Trophoblast cell (in vitro differentiated cells and primary cell): ENCODE results near the gene GSG1L.

Source experiments
- DNase-seq, 2 donors: peaks; one replicate each; pipeline ENCODE4 v3.0.0-alpha.2; 2016
- H2AFZ ChIP-seq: 2 replicates; pipeline ENCODE4 v1.6.1; 2013; ENCODE audit warnings: low read length, moderate library complexity, mild to moderate bottlenecking; ENCODE audit not compliant: insufficient read depth, poor library complexity
- H2AK5ac ChIP-seq: 2 replicates; pipeline ENCODE4 v1.6.1; 2013; ENCODE audit warnings: mild to moderate bottlenecking, low read length
- H2BK120ac ChIP-seq: 2 replicates; pipeline ENCODE4 v1.6.1; 2013; ENCODE audit warnings: low read length, mild to moderate bottlenecking, moderate library complexity; ENCODE audit not compliant: insufficient read depth, poor library complexity
- H2BK12ac ChIP-seq: 2 replicates; pipeline ENCODE4 v1.6.1; 2013; ENCODE audit warnings: mild to moderate bottlenecking, low read length, moderate library complexity
- H2BK5ac ChIP-seq: 2 replicates; pipeline ENCODE4 v1.6.1; 2013; ENCODE audit warnings: low read length, low read depth, moderate library complexity, mild to moderate bottlenecking; ENCODE audit not compliant: poor library complexity
- H3K14ac ChIP-seq: 2 replicates; pipeline ENCODE4 v1.6.1; 2013; ENCODE audit warnings: mild to moderate bottlenecking, low read length
- H3K18ac ChIP-seq: 2 replicates; pipeline ENCODE4 v1.6.1; 2013; ENCODE audit warnings: mild to moderate bottlenecking, low read length
- H3K23ac ChIP-seq: 2 replicates; pipeline ENCODE4 v1.6.1; 2013; ENCODE audit warnings: low read length
- H3K27ac ChIP-seq: 2 replicates; pipeline ENCODE4 v1.5.1; 2013; ENCODE audit warnings: low read depth, mild to moderate bottlenecking, inconsistent platforms, low read length, moderate library complexity
- H3K27me3 ChIP-seq: 2 replicates; pipeline ENCODE4 v1.6.1; 2013; ENCODE audit warnings: inconsistent platforms, mild to moderate bottlenecking, low read length, moderate library complexity; ENCODE audit not compliant: insufficient read depth
- H3K36me3 ChIP-seq, 2 experiments: 1 replicate in 1 of 2; 2 replicates in 1 of 2; pipeline ENCODE4 v1.6.1; 2013; ENCODE audit warnings: low read length in 2 of 2, mild to moderate bottlenecking in 2 of 2, moderate library complexity in 1 of 2; ENCODE audit not compliant: insufficient read depth in 2 of 2, control insufficient read depth in 1 of 2
- H3K4ac ChIP-seq: 2 replicates; pipeline ENCODE4 v1.6.1; 2013; ENCODE audit warnings: low read depth, mild to moderate bottlenecking, low read length, moderate library complexity
- H3K4me1 ChIP-seq, 2 experiments: 1 replicate in 1 of 2; 2 replicates in 1 of 2; pipeline ENCODE4 v1.6.1; 2013; ENCODE audit warnings: low read length in 2 of 2, mild to moderate bottlenecking in 2 of 2, moderate library complexity in 1 of 2; ENCODE audit not compliant: insufficient read depth in 2 of 2, control insufficient read depth in 1 of 2
- H3K4me2 ChIP-seq: 2 replicates; pipeline ENCODE4 v1.6.1; 2013; ENCODE audit warnings: inconsistent platforms, mild to moderate bottlenecking, low read length, moderate library complexity
- H3K4me3 ChIP-seq: 2 replicates; pipeline ENCODE4 v1.5.1; 2013; ENCODE audit warnings: mild to moderate bottlenecking, low read depth, low read length, inconsistent platforms
- H3K79me1 ChIP-seq: one replicate; pipeline ENCODE4 v1.6.1; 2013; ENCODE audit warnings: low read length
- H3K79me2 ChIP-seq: 2 replicates; pipeline ENCODE4 v1.6.1; 2013; ENCODE audit warnings: low read length, mild to moderate bottlenecking; ENCODE audit not compliant: control insufficient read depth, insufficient read depth, poor library complexity
- H3K9ac ChIP-seq: 2 replicates; pipeline ENCODE4 v1.6.1; 2013; ENCODE audit warnings: mild to moderate bottlenecking, low read length
- H3K9me3 ChIP-seq: 2 replicates; pipeline ENCODE4 v1.6.1; 2013; ENCODE audit warnings: low read depth, mild to moderate bottlenecking, control low read depth, inconsistent platforms, low read length; ENCODE audit not compliant: insufficient read depth
- H4K12ac ChIP-seq: 2 replicates; pipeline ENCODE4 v1.6.1; 2013; ENCODE audit warnings: low read depth, mild to moderate bottlenecking, low read length, moderate library complexity
- H4K8ac ChIP-seq: 2 replicates; pipeline ENCODE4 v1.6.1; 2013; ENCODE audit warnings: low read depth, mild to moderate bottlenecking, low read length, moderate library complexity
- H4K91ac ChIP-seq: one replicate; pipeline ENCODE4 v1.6.1; 2013; ENCODE audit warnings: low read depth, mild to moderate bottlenecking, low read length, moderate library complexity
- WGBS: extraction: QIAGEN DNeasy Blood & Tissue Kit; methylation state at CpG from one replicate; pipeline ENCODE4 v1.1.7; 2013; ENCODE audit warnings: missing lambda C conversion rate; ENCODE audit not compliant: insufficient read length, insufficient coverage; ENCODE audit errors: extremely low coverage; 5-methylcytosine and 5-hydroxymethylcytosine counted together

GSG1L gene

DNA sequence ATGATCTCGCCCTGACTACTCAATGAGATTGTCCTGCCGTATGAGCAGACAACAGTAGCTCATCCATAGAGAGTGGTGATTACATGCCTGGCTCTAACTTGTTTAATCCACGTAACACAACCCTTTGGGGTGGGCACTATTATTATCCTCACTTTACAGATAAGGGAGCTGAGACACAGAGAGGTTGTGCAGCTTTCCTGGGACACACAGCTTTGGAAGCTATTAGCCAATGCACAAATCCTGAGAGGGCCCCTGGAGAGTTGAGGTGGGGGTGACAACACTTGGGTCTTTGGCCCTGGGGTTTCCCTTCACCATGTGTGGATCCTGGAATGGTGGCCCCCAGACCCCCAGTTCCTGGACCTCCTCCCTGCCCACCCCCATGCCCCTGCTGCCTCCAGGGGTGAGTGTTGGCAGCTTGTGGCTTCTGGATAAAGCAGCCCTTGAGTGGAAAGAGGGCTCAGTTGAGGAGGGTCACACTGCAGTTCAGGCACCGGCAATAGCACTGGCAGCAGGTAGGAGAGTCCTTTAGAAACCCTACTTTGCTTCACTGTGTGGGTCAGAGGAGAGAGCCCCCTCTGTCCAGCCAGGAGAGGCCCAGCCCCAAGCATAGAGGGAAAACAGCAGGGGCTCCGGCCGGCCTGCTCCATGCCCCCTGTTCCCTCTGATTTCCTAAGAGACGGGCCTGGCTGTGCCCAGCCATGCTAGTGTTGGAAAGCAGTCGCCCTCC is 282.9 kb downstream of the GSG1L start:
- Histone ChIP-seq H3K4me1 (peaks cover 6 to 15% of the 10 kb centered on the region in 2 experiments), H2BK5ac (no peak overlapping the region), H2AK5ac (no peak overlapping the region), H2BK12ac (no peak overlapping the region), H4K8ac (no peak overlapping the region), H3K18ac (no peak overlapping the region), H3K9me3 (no peaks in the 10 kb centered on the region), H3K23ac (no peak overlapping the region), H4K12ac (no peak overlapping the region), H3K79me2 (no peaks in the 10 kb centered on the region), H3K79me1 (no peaks in the 10 kb centered on the region), H3K4me2 (no peak overlapping the region), H2AFZ (no peak overlapping the region), H3K36me3 (peaks cover 0 to 3% of the 10 kb centered on the region in 2 experiments), H3K14ac (no peak overlapping the region), H3K27ac (no peak overlapping the region), H3K27me3 (no peaks in the 10 kb centered on the region), H3K4ac (no peak overlapping the region), H3K4me3 (no peak overlapping the region), H2BK120ac (no peak overlapping the region), H3K9ac (no peak overlapping the region), H4K91ac (peak overlapping the region; percentile 1)
- no CpG with 5 or more reads among the region's 8 CpGs for WGBS
- no peak for DNase-seq

DNA sequence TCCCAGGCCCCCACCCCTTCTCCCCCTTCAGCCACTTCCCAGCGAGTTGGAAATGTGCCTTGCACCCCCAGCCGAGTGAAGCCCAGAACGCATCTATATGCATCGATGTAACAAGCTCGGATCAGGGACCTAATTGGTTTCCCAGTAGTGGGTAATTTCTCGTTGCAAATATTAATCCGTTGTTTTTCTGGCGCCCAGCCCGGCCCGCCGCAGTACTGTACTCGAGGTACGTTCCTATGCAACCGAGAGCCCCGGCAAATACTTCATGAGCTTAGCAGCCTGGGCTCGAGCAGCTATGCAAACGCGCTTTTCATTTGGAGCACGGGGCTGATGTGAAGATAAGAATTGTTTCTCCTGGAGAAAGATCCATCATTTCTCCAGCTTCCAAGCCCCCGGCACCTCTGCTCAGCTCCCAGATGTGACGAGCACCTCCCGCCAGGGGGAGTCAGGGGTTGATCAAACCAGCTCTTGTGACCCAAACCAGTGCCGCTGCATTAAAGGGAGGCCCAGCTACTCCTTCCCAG is 283.8 kb downstream of the GSG1L start:
- peaks cover 0 to 3% of the 10 kb centered on the region in 2 experiments for H3K36me3 ChIP-seq
- no peaks in the 10 kb centered on the region for H3K79me1 ChIP-seq
- WGBS = no CpG with 5 or more reads among the region's 23 CpGs
- H3K9ac ChIP-seq = no peak overlapping the region
- H3K27ac ChIP-seq = no peak overlapping the region
- H2BK120ac ChIP-seq = no peak overlapping the region
- no peak overlapping the region for H4K91ac ChIP-seq
- H4K8ac ChIP-seq = no peak overlapping the region
- no peak overlapping the region for H3K14ac ChIP-seq
- no peak overlapping the region for H3K4me3 ChIP-seq
- no peaks in the 10 kb centered on the region for H3K9me3 ChIP-seq
- H3K4ac ChIP-seq = no peak overlapping the region
- no peak overlapping the region for H3K23ac ChIP-seq
- H2AK5ac ChIP-seq = no peak overlapping the region
- no peaks in the 10 kb centered on the region for H3K79me2 ChIP-seq
- H2BK5ac ChIP-seq = no peak overlapping the region
- H3K18ac ChIP-seq = no peak overlapping the region
- no peaks in the 10 kb centered on the region for H3K27me3 ChIP-seq
- no peak overlapping the region for H4K12ac ChIP-seq
- H2BK12ac ChIP-seq = no peak overlapping the region
- H3K4me1 ChIP-seq = peaks cover 6 to 12% of the 10 kb centered on the region in 2 experiments
- no peak overlapping the region for H2AFZ ChIP-seq
- DNase-seq = peak; percentile 28 to 63
- H3K4me2 ChIP-seq = no peak overlapping the region

DNA sequence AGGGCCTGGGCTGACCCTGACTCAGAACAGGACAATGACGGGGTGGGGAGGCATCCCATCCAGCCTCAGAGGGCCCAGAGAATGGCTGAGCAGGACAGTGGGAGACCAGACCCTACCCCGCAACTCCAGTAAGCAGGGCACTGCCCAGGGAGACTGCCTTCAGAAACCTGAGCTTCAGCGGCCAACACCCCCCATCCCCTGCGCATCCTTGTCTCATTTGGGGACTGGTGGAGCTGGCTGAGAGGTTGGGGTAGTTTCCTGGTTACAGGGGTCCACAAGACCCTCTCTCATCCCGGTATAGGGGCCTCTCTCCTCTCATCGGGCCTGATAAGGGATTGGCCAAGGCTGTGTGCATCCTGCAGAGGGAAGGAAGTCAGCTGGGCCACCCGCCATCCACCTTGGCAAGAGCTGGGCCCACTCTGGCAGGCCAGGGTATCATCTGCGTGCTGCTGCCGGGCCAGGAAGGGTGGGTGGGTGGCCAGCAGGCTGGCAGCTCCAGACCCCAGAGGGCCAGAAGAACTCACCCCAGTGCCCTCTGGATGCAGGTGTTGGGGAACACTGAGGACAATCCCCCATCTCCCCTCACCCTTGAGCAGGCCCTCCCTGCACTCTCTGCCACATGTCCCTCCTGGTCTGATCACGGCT is 284.5 kb downstream of the GSG1L start:
- Histone ChIP-seq H2BK12ac (no peak overlapping the region), H2AFZ (no peak overlapping the region), H3K9ac (no peak overlapping the region), H4K12ac (no peak overlapping the region), H2BK120ac (no peak overlapping the region), H2AK5ac (no peak overlapping the region), H3K4me2 (no peak overlapping the region), H3K27me3 (no peaks in the 10 kb centered on the region), H3K18ac (no peak overlapping the region), H3K9me3 (no peaks in the 10 kb centered on the region), H3K79me2 (no peaks in the 10 kb centered on the region), H4K8ac (no peak overlapping the region), H3K4ac (no peak overlapping the region), H4K91ac (no peak overlapping the region), H3K27ac (no peak overlapping the region), H3K79me1 (no peaks in the 10 kb centered on the region), H3K36me3 (peaks cover 0 to 3% of the 10 kb centered on the region in 2 experiments), H2BK5ac (no peak overlapping the region), H3K23ac (no peak overlapping the region), H3K4me1 (peaks cover 1 to 6% of the 10 kb centered on the region in 2 experiments), H3K14ac (no peak overlapping the region), H3K4me3 (no peak overlapping the region)
- no peak for DNase-seq
- WGBS = no CpG with 5 or more reads among the region's 10 CpGs

DNA sequence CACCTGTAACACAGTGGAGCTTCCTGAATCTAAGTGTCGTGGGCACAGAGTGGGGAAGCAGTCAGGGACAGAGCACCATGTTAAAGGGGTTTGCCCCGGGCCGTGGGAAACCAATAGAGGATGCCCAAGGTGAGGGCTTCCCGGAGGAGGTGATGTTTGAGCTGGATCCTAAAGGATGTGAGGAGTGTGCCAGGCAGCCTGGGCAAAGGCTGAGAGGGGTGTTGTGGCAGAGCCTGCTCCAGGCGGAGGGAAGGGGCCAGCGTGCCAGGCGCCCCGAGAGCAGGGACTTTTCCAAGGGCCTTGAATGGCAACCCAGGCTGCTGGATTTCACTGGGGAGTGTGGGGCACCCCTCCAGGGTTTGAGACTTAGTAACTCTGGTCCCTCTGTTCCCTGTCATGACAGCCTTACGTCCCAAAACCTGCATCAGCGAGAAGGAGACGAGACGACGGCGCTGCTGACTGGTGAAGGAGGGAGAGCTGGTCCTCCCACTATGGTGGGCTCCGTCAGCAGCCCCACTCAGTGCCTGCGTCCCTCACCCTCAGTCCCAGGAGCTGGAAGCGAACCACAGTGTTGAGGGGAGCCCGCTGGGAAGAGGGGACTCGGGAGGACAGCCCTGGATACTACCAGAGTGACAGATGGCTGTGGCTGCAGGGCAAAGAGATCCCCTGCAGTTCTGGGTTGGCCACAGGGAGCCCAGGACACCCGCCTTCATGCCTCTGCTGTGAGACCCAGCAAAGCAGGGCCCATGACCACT is 285.2 kb downstream of the GSG1L start:
- H3K4me3 ChIP-seq = no peak overlapping the region
- H2AFZ ChIP-seq = no peak overlapping the region
- H3K4me1 ChIP-seq = peaks cover 0 to 6% of the 10 kb centered on the region in 2 experiments
- H3K79me1 ChIP-seq = no peaks in the 10 kb centered on the region
- no peak overlapping the region for H3K18ac ChIP-seq
- H3K14ac ChIP-seq = no peak overlapping the region
- H3K36me3 ChIP-seq = peaks cover 0 to 3% of the 10 kb centered on the region in 2 experiments
- no peak overlapping the region for H4K12ac ChIP-seq
- H3K4me2 ChIP-seq = no peak overlapping the region
- H3K9me3 ChIP-seq = no peaks in the 10 kb centered on the region
- H2BK12ac ChIP-seq = no peak overlapping the region
- DNase-seq = no peak
- H2BK120ac ChIP-seq = no peak overlapping the region
- H4K8ac ChIP-seq = no peak overlapping the region
- H3K4ac ChIP-seq = no peak overlapping the region
- no peak overlapping the region for H3K27ac ChIP-seq
- H3K79me2 ChIP-seq = no peaks in the 10 kb centered on the region
- H3K23ac ChIP-seq = no peak overlapping the region
- H2BK5ac ChIP-seq = no peak overlapping the region
- H3K27me3 ChIP-seq = no peaks in the 10 kb centered on the region
- no peak overlapping the region for H4K91ac ChIP-seq
- no peak overlapping the region for H3K9ac ChIP-seq
- no peak overlapping the region for H2AK5ac ChIP-seq
- WGBS = no CpG with 5 or more reads among the region's 20 CpGs
